ENCODE data around the gene TBKBP1.

GRCh38 chr17:47704736-47705135 is 10.8 kb downstream of the TBKBP1 start:
- TF ChIP-seq EZH2 (IDR thresholded peaks at IDR 0.05; ENCODE audit: low read length, missing control alignments), result no peak
- TF ChIP-seq CTCF (conservative IDR thresholded peaks at IDR 0.05 in 1 of 2, IDR thresholded peaks at IDR 0.05 in 1 of 2; ENCODE audit: low read depth in 1 of 2, low read length in 2 of 2), result no peak

Measured in fibroblast of lung (primary cell).